ENCODE measurements around the gene ACVR2B.
"Not testable (repeated sequence)": the region's sequence is repeated elsewhere in the genome, so short reads cannot be mapped to it uniquely, and the experiment has no call there.

ACVR2B gene

DNA sequence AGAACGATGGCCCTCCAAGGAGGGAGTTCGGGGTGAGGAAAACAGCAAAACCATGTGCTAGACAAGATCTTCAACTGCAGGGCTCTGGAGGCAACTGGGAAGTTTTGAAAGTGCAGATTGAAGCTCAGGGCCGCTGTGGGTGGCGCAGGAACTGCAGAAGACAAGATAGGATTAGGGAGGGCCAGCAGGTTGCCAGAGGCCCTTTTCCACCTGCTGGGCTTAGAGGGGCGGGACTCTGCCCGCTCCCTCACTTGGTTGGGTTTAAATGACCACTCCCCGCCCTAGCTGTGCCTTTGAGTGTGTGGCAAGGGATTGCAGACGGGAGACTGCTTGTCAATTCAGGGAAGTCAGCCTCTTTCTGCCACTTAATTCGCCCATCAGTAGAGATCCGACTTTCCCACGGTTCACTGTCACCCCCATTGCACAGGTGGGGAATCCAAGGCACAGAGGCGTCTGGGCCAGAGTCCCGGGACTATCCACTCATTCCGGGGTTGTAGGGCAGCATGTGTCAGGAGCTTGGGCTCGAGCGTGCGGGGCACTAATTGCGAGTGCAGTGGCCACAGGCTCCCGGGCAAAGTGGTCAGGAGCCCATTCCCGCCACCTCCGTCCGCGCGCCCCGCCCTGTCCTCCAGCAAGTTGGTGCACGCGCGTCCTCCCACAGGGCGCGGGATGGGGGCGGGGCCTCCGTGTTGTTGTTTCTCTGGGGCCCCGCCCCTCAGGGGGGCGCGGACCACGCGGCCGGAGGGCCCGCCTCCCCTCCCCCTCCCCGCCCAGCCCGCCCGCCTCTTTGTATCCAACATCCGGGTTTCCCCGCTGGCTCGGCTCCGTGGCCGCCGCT lies at the start of gene ACVR2B:
Gene ACVR2B, plus strand, starts transcription at position 816 of the 838 bp plus-strand sequence. CDS start 433 bp downstream, outside the sequence.
- Histone ChIP-seq H3K4me1 (ENCODE audit: insufficient read depth, low read length) (peaks cover 13% of the 10 kb centered on the region; the same call in 1 of the 2 replicates), H3K9me3 (ENCODE audit: control insufficient read depth, insufficient read depth, low read length) (no peaks in the 10 kb centered on the region; the same call in 1 of the 2 replicates), H3K36me3 (ENCODE audit: insufficient read depth, low read length) (no peaks in the 10 kb centered on the region), H3K9ac (ENCODE audit: low read depth, low read length) (peak within 1 kb of the TSS; percentile 93)

DNA sequence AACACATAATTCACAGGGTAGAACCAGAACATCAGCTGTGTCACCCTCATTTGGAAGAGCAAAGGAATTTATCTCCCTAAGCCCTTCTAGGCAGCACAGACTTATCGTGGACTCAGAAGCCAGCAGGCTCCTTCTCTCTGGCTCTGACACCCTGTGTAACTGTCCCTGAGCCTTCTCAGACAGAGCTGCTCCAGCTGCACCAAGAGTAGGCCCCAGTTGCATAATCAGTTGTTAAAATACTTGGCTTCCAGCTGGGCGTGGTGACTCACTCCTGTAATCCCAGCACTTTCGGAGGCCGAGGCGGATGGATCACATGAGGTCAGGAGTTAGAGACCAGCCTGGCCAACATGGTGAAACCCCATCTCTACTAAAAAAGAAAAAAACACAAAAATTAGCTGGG lies 49.4 kb upstream of the ACVR2B start:
- H3K36me3 ChIP-seq (ENCODE audit: insufficient read depth, low read length), result peaks cover 9% of the 10 kb centered on the region
- peaks cover 13% of the 10 kb centered on the region; the same call in 1 of the 2 replicates for H3K9me3 ChIP-seq (ENCODE audit: control insufficient read depth, insufficient read depth, low read length)
- no peak overlapping the region for H3K9ac ChIP-seq (ENCODE audit: low read depth, low read length)
- no peaks in the 10 kb centered on the region for H3K4me1 ChIP-seq (ENCODE audit: insufficient read depth, low read length)

DNA sequence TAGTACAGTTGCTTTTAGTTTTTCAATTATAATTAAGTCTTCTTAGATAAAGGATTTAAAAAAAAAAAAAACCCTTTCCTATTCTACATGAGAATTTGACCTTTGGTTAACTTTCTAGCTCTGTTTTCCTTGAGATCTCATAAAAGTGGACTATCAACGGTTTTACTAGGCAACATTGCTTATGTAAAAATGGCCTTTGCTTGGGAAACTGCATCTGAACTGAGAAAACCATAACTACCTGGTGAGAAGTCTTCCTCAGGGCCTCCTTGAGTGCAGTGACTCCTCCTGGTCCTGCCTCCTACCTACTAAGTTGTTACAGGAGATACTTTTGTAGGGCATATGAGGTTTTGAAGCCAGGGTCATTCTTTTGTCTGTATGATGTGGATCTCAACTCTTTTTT lies 42.1 kb upstream of the ACVR2B start:
- Histone ChIP-seq H3K9ac (ENCODE audit: low read depth, low read length) (no peak overlapping the region), H3K4me1 (ENCODE audit: insufficient read depth, low read length) (no peaks in the 10 kb centered on the region), H3K36me3 (ENCODE audit: insufficient read depth, low read length) (no peaks in the 10 kb centered on the region), H3K9me3 (ENCODE audit: control insufficient read depth, insufficient read depth, low read length) (no peaks in the 10 kb centered on the region)

DNA sequence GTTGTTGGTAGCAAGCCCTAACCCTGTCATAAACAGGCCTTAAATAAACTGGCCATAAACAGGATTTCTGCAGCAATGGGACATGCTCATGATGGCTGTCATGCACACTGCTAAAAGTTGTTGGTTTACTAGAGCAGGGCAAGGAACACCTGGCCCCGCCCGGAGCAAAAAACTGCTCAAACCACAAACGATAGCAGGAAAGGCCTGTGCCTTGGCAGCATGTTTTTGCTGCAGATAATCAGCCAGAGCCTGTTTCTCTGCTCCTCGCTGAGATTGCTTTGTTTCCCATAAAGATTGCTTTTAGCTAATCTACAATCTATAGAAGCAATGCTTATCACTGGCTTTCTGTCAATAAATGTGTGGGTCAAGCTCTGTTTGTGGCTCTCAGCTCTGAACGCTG lies 32.9 kb upstream of the ACVR2B start:
- not testable (repeated sequence) for H3K9ac ChIP-seq (ENCODE audit: low read depth, low read length); H3K9me3 ChIP-seq (ENCODE audit: control insufficient read depth, insufficient read depth, low read length)

DNA sequence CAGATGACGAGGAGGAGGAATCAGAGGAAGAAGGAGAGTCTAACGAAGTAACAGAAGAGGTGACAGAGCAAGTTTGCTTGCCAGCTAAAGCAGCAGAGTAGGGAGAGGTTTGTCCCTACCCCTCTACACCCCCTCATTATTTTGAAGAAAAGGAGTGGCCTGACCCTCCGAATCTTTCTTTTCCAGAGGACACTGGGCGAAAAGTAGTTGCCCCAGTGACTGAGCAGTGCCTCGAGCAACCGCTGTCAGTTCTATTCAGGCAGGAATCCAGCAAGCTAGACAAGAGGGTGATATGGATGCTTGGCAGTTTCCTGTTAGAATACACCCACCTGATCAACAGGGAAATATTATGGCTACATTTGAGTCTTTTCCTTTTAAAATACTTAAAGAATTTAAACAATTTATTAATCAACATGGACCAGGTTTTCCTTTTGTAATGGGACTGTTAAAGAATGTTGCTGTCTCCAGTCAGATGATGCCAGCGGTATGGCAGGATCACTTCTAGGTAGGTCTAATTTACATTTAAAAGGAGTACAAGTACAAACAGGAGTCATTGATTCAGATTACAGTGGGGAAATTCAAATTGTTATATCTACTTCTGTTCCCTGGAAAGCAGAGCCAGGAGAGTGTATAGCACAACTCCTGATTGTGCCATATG lies 31.9 kb upstream of the ACVR2B start:
- Histone ChIP-seq H3K36me3 (ENCODE audit: insufficient read depth, low read length) (no peaks in the 10 kb centered on the region), H3K9me3 (ENCODE audit: control insufficient read depth, insufficient read depth, low read length) (no peaks in the 10 kb centered on the region), H3K4me1 (ENCODE audit: insufficient read depth, low read length) (peaks cover 13% of the 10 kb centered on the region), H3K9ac (ENCODE audit: low read depth, low read length) (no peak overlapping the region)

More for the DNA sequence above, 32.9 kb upstream of the ACVR2B start:
- H3K36me3 ChIP-seq (ENCODE audit: insufficient read depth, low read length), result not testable (repeated sequence)
- H3K4me1 ChIP-seq (ENCODE audit: insufficient read depth, low read length), result peaks cover 13% of the 10 kb centered on the region

DNA sequence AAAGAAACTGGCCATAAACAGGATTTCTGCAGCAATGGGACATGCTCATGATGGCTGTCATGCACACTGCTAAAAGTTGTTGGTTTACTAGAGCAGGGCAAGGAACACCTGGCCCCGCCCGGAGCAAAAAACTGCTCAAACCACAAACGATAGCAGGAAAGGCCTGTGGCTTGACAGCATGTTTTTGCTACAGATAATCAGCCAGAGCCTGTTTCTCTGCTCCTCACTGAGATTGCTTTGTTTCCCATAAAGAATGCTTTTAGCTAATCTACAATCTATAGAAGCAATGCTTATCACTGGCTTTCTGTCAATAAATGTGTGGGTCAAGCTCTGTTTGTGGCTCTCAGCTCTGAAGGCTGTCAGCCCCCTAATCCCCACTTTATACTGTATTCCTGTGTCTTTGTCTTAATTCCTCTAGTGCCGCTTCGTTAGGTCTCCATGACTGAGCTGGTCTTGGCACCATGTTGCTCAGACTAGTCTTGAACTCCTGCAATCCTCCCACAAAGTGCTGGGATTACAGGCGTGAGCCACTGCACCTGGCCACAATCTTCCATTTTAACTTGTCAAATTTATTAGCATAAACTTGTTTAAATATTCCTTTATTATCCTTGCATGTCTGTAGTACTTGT lies 26.8 kb upstream of the ACVR2B start:
- not testable (repeated sequence) for H3K9ac ChIP-seq (ENCODE audit: low read depth, low read length); H3K4me1 ChIP-seq (ENCODE audit: insufficient read depth, low read length); H3K9me3 ChIP-seq (ENCODE audit: control insufficient read depth, insufficient read depth, low read length); H3K36me3 ChIP-seq (ENCODE audit: insufficient read depth, low read length)

DNA sequence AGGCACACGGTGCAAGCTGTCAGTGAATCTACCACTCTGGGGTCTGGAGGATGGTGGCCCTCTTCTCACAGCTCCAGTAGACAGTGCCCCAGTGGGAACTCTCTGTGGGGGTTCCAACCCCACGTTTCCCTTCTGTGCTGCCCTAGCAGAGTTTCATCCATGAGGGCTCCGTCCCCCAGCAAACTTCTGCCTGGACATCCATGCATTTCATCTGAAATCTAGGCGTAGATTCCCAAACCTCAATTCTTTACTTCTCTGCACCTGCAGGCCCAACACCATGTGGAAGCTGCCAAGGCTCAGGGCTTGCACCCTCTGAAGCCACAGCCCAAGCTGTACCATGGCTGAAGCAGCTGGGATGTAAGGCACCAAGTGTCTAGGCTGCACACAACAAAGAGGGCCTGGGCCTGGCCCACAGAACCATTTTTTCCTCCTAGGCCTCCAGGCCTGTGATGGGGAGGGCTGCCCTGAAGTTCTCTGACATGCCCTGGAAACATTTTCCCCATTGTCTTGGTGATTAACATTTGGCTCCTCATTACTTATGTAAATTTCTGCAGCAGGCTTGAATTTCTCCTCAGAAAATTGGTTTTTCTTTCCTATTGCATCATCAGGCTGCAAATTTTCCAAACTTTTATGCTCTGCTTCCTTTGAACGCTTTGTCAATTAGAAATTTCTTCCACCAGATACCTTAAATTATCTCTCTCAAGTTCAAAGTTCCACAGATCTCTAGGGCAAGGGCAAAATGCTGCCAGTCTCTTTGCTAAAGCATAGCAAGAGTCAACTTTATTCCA lies 20.6 kb upstream of the ACVR2B start:
- H3K36me3 ChIP-seq (ENCODE audit: insufficient read depth, low read length); H3K9ac ChIP-seq (ENCODE audit: low read depth, low read length); H3K4me1 ChIP-seq (ENCODE audit: insufficient read depth, low read length): not testable (repeated sequence)
- peaks cover 22% of the 10 kb centered on the region for H3K9me3 ChIP-seq (ENCODE audit: control insufficient read depth, insufficient read depth, low read length)

DNA sequence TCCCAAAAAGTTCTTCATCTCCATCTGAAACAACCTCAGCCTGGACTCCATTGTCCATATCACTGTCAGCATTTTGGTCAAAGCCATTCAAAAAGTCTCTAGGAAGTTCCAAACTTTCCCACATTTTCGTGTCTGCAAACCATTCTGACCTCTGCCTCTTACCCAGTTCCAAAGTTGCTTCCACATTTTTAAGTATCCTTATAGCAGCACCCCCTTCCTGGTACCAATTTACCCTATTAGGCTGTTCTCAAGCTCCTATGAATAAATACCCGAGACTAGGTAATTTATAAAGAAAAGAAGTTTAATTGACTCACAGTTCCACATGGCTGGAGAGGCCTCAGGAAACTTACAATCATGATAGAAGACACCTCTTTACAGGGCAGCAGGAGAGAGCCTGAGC lies 20.0 kb upstream of the ACVR2B start:
- H3K9me3 ChIP-seq (ENCODE audit: control insufficient read depth, insufficient read depth, low read length), result peaks cover 25% of the 10 kb centered on the region
- not testable (repeated sequence) for H3K36me3 ChIP-seq (ENCODE audit: insufficient read depth, low read length); H3K9ac ChIP-seq (ENCODE audit: low read depth, low read length); H3K4me1 ChIP-seq (ENCODE audit: insufficient read depth, low read length)

DNA sequence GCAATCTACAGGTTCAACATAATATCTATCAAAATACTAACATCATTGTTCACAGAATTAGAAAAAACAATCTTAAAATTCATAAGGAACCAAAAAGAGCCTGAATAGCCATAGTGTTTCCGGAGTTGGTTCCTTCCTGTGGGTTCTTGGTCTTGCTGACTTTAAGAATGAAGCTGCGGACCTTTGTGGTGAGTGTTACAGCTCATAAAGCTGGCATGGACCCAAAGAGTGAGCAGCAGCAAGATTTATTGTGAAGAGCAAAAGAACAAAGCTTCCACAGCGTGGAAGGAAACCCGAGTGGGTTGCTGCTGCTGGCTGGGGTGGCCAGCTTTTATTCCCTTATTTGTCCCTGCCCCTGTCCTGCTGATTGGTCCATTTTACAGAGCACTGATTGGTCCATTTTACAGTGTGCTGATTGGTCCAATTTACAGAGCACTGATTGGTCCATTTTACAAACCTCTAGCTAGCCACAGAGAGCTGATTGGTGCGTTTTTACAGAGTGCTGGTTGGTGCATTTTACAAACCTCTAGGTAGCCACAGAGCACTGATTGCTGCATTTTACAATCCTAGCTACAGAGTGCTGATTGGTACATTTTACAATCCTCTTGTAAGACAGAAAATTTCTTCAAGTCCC lies 15.1 kb upstream of the ACVR2B start:
- not testable (repeated sequence) for H3K36me3 ChIP-seq (ENCODE audit: insufficient read depth, low read length); H3K9ac ChIP-seq (ENCODE audit: low read depth, low read length); H3K4me1 ChIP-seq (ENCODE audit: insufficient read depth, low read length)
- H3K9me3 ChIP-seq (ENCODE audit: control insufficient read depth, insufficient read depth, low read length), result peaks cover 13% of the 10 kb centered on the region

DNA sequence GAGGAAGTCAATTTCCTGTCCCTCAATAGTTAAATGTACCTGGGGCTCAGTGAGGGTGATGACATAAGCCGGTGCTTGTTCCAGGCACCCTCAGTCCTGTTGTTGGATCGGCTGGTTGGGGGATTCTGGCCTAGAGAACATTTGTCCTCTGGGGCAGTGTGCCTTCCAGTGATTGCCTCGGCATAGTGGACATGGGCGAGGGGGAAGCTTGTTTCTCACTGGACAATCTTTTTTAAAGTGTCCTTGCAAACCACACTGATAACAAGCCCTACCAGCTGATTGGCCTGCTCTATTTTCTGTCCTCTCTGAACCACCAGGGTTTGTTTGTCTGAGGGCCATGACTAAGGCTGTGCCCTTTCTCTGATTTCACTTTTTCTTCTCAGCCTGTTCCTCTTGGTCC lies 10.5 kb upstream of the ACVR2B start:
- not testable (repeated sequence) for H3K4me1 ChIP-seq (ENCODE audit: insufficient read depth, low read length); H3K9me3 ChIP-seq (ENCODE audit: control insufficient read depth, insufficient read depth, low read length); H3K9ac ChIP-seq (ENCODE audit: low read depth, low read length); H3K36me3 ChIP-seq (ENCODE audit: insufficient read depth, low read length)

DNA sequence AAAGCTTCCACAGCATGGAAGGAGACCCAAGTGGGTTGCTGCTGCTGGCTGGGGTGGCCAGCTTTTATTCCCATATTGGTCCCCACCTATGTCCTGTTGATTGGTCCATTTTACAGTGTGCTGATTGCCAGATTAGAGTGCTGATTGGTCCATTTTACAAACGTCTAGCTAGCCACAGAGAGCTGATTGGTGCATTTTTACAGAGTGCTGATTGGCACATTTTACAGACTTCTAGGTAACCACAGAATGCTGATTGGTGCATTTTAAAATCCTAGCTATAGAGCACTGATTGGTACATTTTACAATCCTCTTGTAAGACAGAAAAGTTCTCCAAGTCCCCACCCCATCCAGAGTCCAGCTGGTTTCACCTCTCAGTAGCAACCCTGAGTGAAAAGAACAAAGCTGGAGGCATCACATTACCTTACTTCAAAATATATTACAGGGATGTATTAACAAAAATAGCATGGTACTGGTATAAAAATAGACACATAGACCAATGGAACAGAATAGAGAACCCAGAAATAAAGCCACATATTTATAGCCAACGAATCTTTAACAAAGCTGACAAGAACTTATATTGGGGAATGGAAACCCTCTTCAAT lies 7.5 kb upstream of the ACVR2B start:
- H3K9me3 ChIP-seq (ENCODE audit: control insufficient read depth, insufficient read depth, low read length), result no peaks in the 10 kb centered on the region
- no peaks in the 10 kb centered on the region for H3K36me3 ChIP-seq (ENCODE audit: insufficient read depth, low read length)

DNA sequence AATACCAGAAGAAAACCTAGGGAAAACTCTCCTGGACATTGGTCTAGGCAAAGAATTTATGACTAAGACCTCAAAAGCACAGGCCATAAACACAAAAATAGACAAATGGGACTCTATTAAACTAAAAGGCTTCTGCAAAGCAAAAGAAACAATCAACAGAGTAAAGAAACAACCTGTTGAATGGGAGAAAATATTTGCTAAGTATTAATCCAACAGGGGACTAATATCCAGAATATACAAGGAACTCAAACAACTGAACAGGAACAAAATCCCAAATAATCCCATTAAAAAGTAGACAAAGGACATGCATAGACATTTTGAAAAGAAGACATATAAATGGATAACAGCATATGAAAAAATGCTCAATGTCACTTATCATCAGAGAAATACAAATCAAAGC lies 6.9 kb upstream of the ACVR2B start:
- Histone ChIP-seq H3K36me3 (ENCODE audit: insufficient read depth, low read length) (no peaks in the 10 kb centered on the region), H3K4me1 (ENCODE audit: insufficient read depth, low read length) (no peaks in the 10 kb centered on the region), H3K9me3 (ENCODE audit: control insufficient read depth, insufficient read depth, low read length) (no peaks in the 10 kb centered on the region), H3K9ac (ENCODE audit: low read depth, low read length) (no peak overlapping the region)

More for the DNA sequence above, 7.5 kb upstream of the ACVR2B start:
- Histone ChIP-seq H3K4me1 (ENCODE audit: insufficient read depth, low read length) (no peaks in the 10 kb centered on the region), H3K9ac (ENCODE audit: low read depth, low read length) (no peak overlapping the region)

DNA sequence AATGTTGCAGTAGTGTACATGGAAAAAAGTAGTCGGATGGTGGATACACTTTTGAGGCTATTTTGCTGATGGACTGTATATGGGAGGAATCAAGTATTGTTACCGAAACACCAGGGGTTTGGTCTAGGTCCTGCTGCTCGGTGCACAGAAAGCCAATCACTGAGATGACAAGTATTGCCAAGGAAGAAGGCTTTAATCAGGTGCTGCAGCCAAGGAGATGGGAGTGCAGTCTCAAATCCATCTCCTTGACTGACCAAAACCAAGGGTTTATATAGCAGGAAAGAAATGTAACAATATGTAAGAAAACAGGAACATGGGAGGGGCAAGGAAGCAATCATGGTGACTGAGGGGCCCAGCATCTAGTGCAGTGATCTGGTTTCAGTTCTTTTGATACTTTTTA lies 2.8 kb upstream of the ACVR2B start:
- no peaks in the 10 kb centered on the region; the same call in 1 of the 2 replicates for H3K9me3 ChIP-seq (ENCODE audit: control insufficient read depth, insufficient read depth, low read length)
- peaks cover under 1% of the 10 kb centered on the region; the same call in 1 of the 2 replicates for H3K4me1 ChIP-seq (ENCODE audit: insufficient read depth, low read length)
- no peak overlapping the region for H3K9ac ChIP-seq (ENCODE audit: low read depth, low read length)
- H3K36me3 ChIP-seq (ENCODE audit: insufficient read depth, low read length), result no peaks in the 10 kb centered on the region

DNA sequence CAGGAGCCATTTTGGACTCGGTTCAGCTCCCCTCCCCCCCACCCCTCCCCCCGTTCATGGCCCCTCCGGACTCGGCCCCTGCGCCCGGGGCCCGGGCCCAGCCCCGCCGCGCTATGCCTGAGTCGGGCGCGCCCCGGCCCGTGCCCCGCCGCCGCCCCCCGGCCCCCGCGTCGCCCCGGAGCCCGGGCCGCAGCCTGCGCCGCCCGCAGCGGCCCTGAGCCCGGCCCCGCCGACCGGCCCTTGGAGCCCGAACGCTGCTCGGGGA lies 155 bp downstream of the ACVR2B start:
- Histone ChIP-seq H3K4me1 (ENCODE audit: insufficient read depth, low read length) (peaks cover 16% of the 10 kb centered on the region; the same call in 1 of the 2 replicates), H3K9ac (ENCODE audit: low read depth, low read length) (peak overlapping the region; percentile 93), H3K36me3 (ENCODE audit: insufficient read depth, low read length) (no peaks in the 10 kb centered on the region), H3K9me3 (ENCODE audit: control insufficient read depth, insufficient read depth, low read length) (no peaks in the 10 kb centered on the region; the same call in 1 of the 2 replicates)

Data from ES-I3 (cell line).